Right atrium auricular region (tissue), 2 donors: Measurements from ENCODE around the gene PRND. TPM values are rescaled to one million over a fixed set of nuclear protein-coding genes. Genes with fewer than 3 reads are reported as not detected.
"Not testable (repeated sequence)": the region's sequence is repeated elsewhere in the genome, so short reads cannot be mapped to it uniquely, and the experiment has no call there.

Experiments used
- DNase-seq: peaks from one replicate; pipeline ENCODE4 v3.0.0-alpha.2; 2019; ENCODE audit warnings: low spot score
- H3K27ac ChIP-seq, 2 donors: fragments of 200-600 bp; sonication (generic); 1 replicate in 1 of 2; 2 replicates in 1 of 2; pipeline ENCODE4 v1.5.1; 2016 to 2019
- H3K27me3 ChIP-seq, 2 donors: fragments of 200-600 bp; sonication (generic); one replicate each; pipeline versions ENCODE4 v1.5.1 to v1.6.0; 2017 to 2019
- H3K36me3 ChIP-seq: fragments of 200-600 bp; sonication (generic); one replicate; pipeline ENCODE4 v1.5.1; 2016
- H3K4me1 ChIP-seq, 2 donors: fragments of 200-600 bp; sonication (generic); one replicate each; pipeline versions ENCODE4 v1.5.1 to v1.6.0; 2017 to 2019
- H3K4me3 ChIP-seq, 2 donors: fragments of 200-600 bp; sonication (generic); 1 replicate in 1 of 2; 2 replicates in 1 of 2; pipeline ENCODE4 v1.5.1; 2017 to 2019; ENCODE audit warnings: mild to moderate bottlenecking in 1 of 2, moderate library complexity in 1 of 2
- H3K9me3 ChIP-seq, 2 donors: fragments of 200-600 bp; sonication (generic); one replicate each; pipeline ENCODE4 v1.5.1; 2019
- CTCF ChIP-seq, 2 donors: fragments of 200-600 bp; sonication (generic); IDR thresholded peaks; one replicate each; pipeline ENCODE4 v1.5.1; 2019; ENCODE audit warnings: antibody characterized with exemption in 2 of 2
- total RNA-seq, 2 donors: library from RNA; depleted of rRNA; stranded (reverse); fragments of >200 nt; gene quantifications; one replicate each; pipeline ENCODE4 v1.1.0, GENCODE V29; 2016

Gene PRND
- total RNA-seq, 2 donors from 2014 or later = not detected

DNA sequence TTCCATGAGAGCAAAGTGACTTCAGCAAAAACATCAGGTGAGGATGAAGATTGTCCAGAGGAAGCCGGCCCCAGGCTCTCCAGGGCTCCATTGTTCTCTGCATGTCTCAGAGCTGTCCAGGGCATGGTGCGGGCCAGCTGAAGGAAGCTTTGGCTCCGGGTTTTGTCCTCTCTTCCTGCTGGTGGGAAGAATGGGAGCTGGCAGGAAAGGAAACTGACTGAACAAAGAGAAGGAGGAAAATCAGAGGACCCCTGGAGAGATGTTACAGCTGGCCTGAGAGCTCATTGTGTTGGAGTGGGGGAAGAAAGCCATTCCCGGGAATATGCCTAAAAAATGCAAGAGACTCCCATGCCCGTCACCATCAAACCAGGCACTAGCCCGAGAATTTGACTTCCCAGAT, 27.1 kb downstream of the PRND start:
- DNase-seq = no peak
- Histone ChIP-seq H3K27me3 (no peaks in the 10 kb centered on the region), H3K27ac (no peak overlapping the region), H3K4me1 (no peaks in the 10 kb centered on the region), H3K9me3 (no peaks in the 10 kb centered on the region), H3K4me3 (no peak overlapping the region), H3K36me3 (no peaks in the 10 kb centered on the region)
- TF ChIP-seq CTCF (IDR thresholded peaks at IDR 0.05) = no peak

- DNase-seq = no peak
- Histone ChIP-seq H3K4me3 (no peak overlapping the region), H3K9me3 (no peaks in the 10 kb centered on the region), H3K27me3 (no peaks in the 10 kb centered on the region), H3K27ac (no peak overlapping the region), H3K4me1 (no peaks in the 10 kb centered on the region), H3K36me3 (no peaks in the 10 kb centered on the region)
- TF ChIP-seq CTCF (IDR thresholded peaks at IDR 0.05) = no peak
Measured at GRCh38 chr20:4749326-4749725, 27.6 kb downstream of the PRND start.

DNA sequence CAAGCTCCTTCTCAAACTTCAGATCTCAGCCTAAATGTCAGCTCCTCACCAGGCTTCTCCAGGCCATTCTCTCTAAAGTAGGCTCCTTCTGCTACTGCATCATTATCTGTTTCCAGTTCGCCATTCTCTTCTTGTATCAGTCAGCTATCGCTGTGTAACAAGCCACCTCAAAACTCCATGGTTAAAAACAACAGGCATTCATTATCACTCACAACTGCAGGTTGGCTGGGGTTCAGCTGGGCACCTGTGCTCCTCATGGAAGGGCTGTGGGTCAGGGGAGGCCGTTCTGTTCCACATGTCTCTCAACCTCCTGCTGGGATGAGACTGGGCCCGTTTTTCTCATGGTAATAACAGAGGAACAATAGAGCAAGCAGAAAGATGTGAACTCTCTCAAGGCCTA, 28.7 kb downstream of the PRND start:
- H3K9me3 ChIP-seq = no peaks in the 10 kb centered on the region
- H3K4me3 ChIP-seq = no peak overlapping the region
- DNase-seq = no peak
- H3K36me3 ChIP-seq = no peaks in the 10 kb centered on the region
- no peak overlapping the region for H3K27ac ChIP-seq
- H3K4me1 ChIP-seq = no peaks in the 10 kb centered on the region
- H3K27me3 ChIP-seq = no peaks in the 10 kb centered on the region
- no peak for TF ChIP-seq CTCF (IDR thresholded peaks at IDR 0.05)

- DNase-seq = not testable (repeated sequence)
Measured at GRCh38 chr20:4759100-4759884, 37.6 kb downstream of the PRND start.

GRCh38 chr20:4763261-4763660, 41.6 kb downstream of the PRND start:
- H3K4me3 ChIP-seq = no peak overlapping the region
- peaks cover 0 to 6% of the 10 kb centered on the region in 2 donors for H3K4me1 ChIP-seq
- no peaks in the 10 kb centered on the region for H3K27me3 ChIP-seq
- no peak for TF ChIP-seq CTCF (IDR thresholded peaks at IDR 0.05)
- no peak for DNase-seq
- H3K27ac ChIP-seq = no peak overlapping the region
- no peaks in the 10 kb centered on the region for H3K9me3 ChIP-seq
- H3K36me3 ChIP-seq = no peaks in the 10 kb centered on the region

More at GRCh38 chr20:4759100-4759884, 37.6 kb downstream of the PRND start:
- H3K4me3 ChIP-seq, H3K27me3 ChIP-seq, H3K36me3 ChIP-seq, H3K4me1 ChIP-seq, H3K27ac ChIP-seq, H3K9me3 ChIP-seq: not testable (repeated sequence)

DNA sequence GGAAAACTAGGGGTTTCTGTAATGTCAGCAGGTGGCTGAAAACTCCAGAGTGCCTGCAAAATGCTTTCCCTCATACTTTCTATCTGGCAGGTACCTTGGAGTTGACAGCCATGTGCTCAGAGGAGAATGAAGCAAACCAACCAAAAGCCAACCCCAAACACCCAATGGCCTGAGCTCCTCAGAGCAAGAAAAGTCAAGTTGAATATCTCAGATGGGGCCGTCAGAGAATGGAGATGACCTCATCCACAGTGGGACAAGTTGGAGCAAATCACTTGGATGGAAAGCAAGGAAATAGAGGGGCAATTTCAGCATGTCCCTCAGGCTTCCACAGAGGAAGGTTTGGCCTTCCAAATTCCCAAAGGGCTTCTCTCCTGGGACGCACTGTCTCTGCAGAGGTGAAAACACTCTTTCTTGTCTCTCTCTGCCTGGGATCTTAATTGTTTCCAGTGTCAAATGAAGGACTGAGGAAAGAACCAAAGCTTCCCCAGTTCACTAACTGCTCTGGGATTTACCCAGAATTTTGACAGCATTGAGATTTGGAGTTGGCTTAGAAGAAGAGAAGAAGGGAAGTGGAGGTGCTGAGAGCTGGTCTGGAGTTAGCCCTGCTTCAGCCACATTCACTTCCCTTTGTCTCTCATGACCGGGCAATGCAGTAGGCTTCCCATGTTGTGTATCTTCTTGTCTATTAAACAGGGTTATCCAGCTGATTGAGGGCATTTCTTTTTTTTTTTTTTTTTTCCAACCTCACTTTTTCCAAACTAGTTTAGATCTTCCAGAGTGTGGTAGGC, 42.2 kb downstream of the PRND start:
- no peaks in the 10 kb centered on the region for H3K9me3 ChIP-seq
- no peak for TF ChIP-seq CTCF (IDR thresholded peaks at IDR 0.05)

More for the DNA sequence above, 42.2 kb downstream of the PRND start:
- no peaks in the 10 kb centered on the region for H3K27me3 ChIP-seq
- no peak overlapping the region for H3K4me3 ChIP-seq
- peaks cover 0 to 6% of the 10 kb centered on the region in 2 donors for H3K4me1 ChIP-seq
- H3K36me3 ChIP-seq = no peaks in the 10 kb centered on the region
- H3K27ac ChIP-seq = no peak overlapping the region
- DNase-seq = no peak
